Activated T-cell treated with anti-CD3 and anti-CD28 coated beads, Interleukin-2, amount 50 U/mL, for 24 hours (primary cell): ENCODE results near the gene IL4R.
"Not testable (repeated sequence)": the region's sequence is repeated elsewhere in the genome, so short reads cannot be mapped to it uniquely, and the experiment has no call there.

Source experiments
- DNase-seq: peaks from one replicate; pipeline ENCODE4 v3.0.0-alpha.2; 2020
- H3K27ac Mint-ChIP-seq: 2 replicates; pipeline ENCODE4 v1.8.0; 2020; ENCODE audit warnings: mild to moderate bottlenecking, mixed read lengths
- H3K27me3 Mint-ChIP-seq: 2 replicates; pipeline ENCODE4 v1.8.0; 2020; ENCODE audit warnings: mixed read lengths
- H3K36me3 Mint-ChIP-seq: 2 replicates; pipeline ENCODE4 v1.8.0; 2020; ENCODE audit warnings: low read depth, mixed read lengths
- H3K4me1 Mint-ChIP-seq: 2 replicates; pipeline ENCODE4 v1.8.0; 2020; ENCODE audit warnings: low read depth, mixed read lengths
- H3K4me3 Mint-ChIP-seq: 2 replicates; pipeline ENCODE4 v1.8.0; 2020; ENCODE audit warnings: mild to moderate bottlenecking, moderate library complexity, mixed read lengths
- H3K9me3 Mint-ChIP-seq: 2 replicates; pipeline ENCODE4 v1.8.0; 2020; ENCODE audit warnings: mixed read lengths

IL4R gene

DNA sequence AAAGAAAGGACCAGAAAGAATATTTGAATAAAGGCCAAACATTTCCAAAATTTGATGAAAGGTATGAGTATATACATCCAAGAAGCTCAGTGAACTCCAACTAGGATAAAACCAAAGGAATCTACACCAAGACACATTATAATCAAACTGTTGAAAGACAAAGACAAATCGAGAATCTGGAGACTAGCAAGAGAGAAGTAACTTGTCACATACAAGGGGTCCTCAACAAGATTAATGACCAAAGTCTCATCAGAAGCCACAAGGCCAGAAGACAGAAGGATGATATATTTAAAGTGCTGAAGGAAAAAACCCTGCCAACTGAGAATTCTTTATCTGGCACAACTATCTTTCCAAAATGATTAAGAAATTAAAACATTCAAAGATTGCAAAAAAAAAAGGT lies 78.9 kb downstream of the IL4R start:
- H3K27me3 Mint-ChIP-seq = no peaks in the 10 kb centered on the region
- H3K4me3 Mint-ChIP-seq = no peak overlapping the region
- H3K36me3 Mint-ChIP-seq = peaks cover 3% of the 10 kb centered on the region
- DNase-seq = no peak
- H3K9me3 Mint-ChIP-seq = peaks cover 29% of the 10 kb centered on the region
- no peak overlapping the region for H3K27ac Mint-ChIP-seq
- peaks cover 23% of the 10 kb centered on the region for H3K4me1 Mint-ChIP-seq

- no peaks in the 10 kb centered on the region for H3K27me3 Mint-ChIP-seq
- DNase-seq = no peak
- peaks cover 25% of the 10 kb centered on the region for H3K9me3 Mint-ChIP-seq
- peaks cover 17% of the 10 kb centered on the region for H3K4me1 Mint-ChIP-seq
- no peak overlapping the region for H3K4me3 Mint-ChIP-seq
- peaks cover 3% of the 10 kb centered on the region for H3K36me3 Mint-ChIP-seq
- H3K27ac Mint-ChIP-seq = no peak overlapping the region
Measured at GRCh38 chr16:27394516-27394915, 80.7 kb downstream of the IL4R start.

DNA sequence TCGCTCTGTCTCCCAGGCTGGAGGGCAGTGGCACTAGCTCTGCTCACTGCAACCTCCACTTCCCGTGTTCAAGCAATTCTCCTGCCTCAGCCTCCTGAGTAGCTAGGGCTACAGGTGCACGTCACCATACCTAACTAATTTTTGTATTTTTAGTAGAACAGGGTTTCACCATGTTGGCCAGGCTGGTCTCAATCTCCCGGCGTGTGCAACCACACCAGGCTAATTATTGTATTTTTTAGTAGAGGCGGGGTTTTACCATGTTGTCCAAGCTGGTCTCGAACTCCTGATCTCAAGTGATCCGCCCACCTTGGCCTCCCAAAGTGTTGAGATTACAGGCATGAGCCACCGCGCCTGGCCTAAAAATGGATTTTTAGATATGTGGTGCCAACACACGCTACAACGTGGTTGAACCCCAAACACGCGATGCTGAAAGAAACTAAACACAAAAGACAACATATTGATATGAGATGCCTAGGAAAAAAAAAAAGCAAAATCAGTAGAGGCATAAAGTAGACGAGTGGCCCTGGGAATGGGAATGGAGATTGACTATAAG lies 84.6 kb downstream of the IL4R start:
- peaks cover 17% of the 10 kb centered on the region for H3K9me3 Mint-ChIP-seq
- not testable (repeated sequence) for H3K27me3 Mint-ChIP-seq, H3K4me3 Mint-ChIP-seq, DNase-seq, H3K27ac Mint-ChIP-seq
- peaks cover 14% of the 10 kb centered on the region for H3K36me3 Mint-ChIP-seq
- peaks cover 37% of the 10 kb centered on the region for H3K4me1 Mint-ChIP-seq

DNA sequence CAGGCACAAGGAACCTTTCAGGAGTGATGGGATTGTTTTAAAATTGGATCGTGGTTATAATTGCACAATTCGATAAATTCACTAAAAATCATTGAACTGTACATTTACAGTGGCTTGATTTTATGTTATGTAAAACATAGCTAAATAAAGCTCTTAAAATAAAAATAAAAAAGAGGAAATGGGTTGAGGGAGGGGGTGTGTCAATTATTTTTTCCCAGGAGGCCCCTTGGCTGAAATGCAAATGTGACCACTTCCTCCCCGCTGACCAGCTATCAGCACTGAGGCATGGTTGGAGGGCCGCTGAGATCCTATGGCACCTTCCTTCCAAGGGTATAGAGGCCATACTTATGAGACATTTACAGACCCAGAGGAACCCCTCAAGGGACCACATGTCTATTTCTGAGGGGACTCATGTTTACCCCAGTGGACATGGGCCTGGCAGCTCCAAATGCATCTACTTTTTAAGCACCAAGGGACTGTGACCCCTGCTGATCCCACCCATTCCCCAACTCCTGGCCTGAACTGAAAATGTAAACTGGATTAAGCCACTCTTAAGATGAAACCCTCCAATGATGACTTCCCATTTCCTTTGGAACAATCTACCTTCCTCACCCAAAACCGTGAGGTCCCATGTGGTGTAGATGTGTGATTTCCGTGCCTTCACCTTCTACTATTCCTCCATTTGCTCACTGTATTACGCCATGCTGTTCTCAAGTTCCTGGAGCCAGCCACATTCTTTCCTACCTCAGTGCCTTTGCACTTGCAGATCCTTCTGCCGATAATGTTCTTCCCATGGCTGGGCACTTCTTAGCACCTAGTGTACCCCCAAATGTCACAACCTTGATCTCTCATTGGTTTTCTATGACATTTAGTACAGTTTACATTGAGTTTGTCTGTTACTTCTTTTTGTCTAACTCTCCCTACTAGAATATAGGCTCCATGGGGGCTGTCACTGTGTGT lies 85.4 kb downstream of the IL4R start:
- Mint-ChIP-seq H3K27ac (no peak overlapping the region), H3K36me3 (peaks cover 22% of the 10 kb centered on the region), H3K4me3 (no peak overlapping the region), H3K4me1 (peaks cover 32% of the 10 kb centered on the region), H3K9me3 (peaks cover 16% of the 10 kb centered on the region), H3K27me3 (no peaks in the 10 kb centered on the region)
- DNase-seq = no peak

DNA sequence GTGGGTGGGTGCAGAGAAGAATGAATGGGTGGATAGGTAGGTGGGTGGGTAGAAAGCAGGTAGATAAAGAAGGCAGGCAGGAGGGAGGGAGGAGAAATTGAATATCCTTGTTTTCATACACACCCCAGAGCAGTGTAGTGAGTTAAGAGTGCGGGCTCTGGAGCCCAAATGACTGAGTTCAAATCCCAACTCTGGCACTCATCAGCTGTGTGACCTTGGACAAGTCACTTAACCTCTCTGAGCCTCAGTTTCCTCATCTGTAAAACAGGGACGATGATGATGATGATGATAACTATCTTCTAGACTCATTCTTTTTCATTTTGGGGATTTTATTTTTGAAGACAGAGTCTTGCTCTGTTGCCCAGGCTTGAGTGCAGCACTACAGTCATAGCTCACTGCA lies 86.2 kb downstream of the IL4R start:
- Mint-ChIP-seq H3K27me3 (no peaks in the 10 kb centered on the region), H3K27ac (no peak overlapping the region), H3K36me3 (peaks cover 30% of the 10 kb centered on the region), H3K4me3 (no peak overlapping the region), H3K9me3 (peaks cover 8% of the 10 kb centered on the region), H3K4me1 (peaks cover 31% of the 10 kb centered on the region)
- no peak for DNase-seq

DNA sequence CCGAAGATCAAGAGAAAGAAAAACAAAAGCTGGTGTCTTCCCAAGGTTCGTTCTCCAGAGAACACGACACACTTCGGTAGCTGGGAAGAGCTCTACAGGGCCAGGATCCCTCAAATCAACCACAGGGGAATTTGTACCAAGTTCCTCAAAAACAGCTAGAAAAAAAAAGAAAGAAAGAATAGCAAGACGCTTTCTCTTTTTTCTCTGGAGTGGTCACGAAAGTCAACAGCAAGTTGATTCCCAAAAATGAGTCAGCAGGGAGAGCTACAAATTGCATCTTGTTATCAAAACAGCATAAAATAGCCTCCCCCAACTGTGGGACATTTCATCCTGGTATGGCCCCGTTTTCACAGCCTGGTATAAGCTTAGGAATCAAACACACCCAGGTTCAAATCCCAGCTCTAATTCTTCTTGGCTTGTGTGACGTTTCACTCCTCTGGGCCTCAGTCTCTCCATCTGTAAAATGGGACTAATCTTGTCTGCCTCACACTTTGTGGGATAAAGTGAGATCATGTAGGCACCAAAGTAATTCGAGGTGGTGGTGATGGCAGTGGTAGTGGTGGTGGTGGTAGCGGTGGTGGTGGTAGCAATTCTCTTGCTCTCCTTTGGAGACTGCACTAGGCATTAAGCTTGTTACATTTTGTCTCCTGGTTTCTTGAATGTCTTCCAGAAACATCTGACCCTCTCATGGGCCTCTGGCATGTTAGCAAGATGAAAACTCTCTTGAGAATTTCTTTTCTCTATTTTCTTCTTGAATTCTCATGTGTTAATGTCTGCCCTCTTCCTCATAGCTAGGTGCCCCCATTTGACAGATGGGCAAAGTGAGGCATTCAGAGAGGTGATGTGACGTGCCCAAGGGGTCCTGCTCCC lies 87.2 kb downstream of the IL4R start:
- no peak for DNase-seq
- H3K27me3 Mint-ChIP-seq = no peaks in the 10 kb centered on the region
- H3K4me3 Mint-ChIP-seq = peak overlapping the region; percentile 99
- peaks cover 39% of the 10 kb centered on the region for H3K36me3 Mint-ChIP-seq
- peak overlapping the region; percentile 99 for H3K27ac Mint-ChIP-seq
- H3K4me1 Mint-ChIP-seq = peaks cover 36% of the 10 kb centered on the region
- H3K9me3 Mint-ChIP-seq = peaks cover under 1% of the 10 kb centered on the region

GRCh38 chr16:27401768-27402568 lies 88.2 kb downstream of the IL4R start, which contains the start of gene IL21R:
Gene IL21R (plus strand): TSS chr16:27402174. CDS start chr16:27430072, 27,898 bp downstream.
- peak; percentile 90 for DNase-seq
- Mint-ChIP-seq H3K9me3 (no peaks in the 10 kb centered on the region), H3K36me3 (peaks cover 48% of the 10 kb centered on the region), H3K4me3 (peak within 1 kb of the TSS; percentile 99), H3K27ac (peak within 1 kb of the TSS; percentile 99), H3K27me3 (no peaks in the 10 kb centered on the region), H3K4me1 (peaks cover 45% of the 10 kb centered on the region)

- Mint-ChIP-seq H3K4me1 (peaks cover 51% of the 10 kb centered on the region), H3K27me3 (no peaks in the 10 kb centered on the region), H3K4me3 (peak overlapping the region; percentile 99), H3K9me3 (no peaks in the 10 kb centered on the region), H3K27ac (peak overlapping the region; percentile 99), H3K36me3 (peaks cover 53% of the 10 kb centered on the region)
- DNase-seq = no peak
Measured at GRCh38 chr16:27402569-27402963, 88.8 kb downstream of the IL4R start.

DNA sequence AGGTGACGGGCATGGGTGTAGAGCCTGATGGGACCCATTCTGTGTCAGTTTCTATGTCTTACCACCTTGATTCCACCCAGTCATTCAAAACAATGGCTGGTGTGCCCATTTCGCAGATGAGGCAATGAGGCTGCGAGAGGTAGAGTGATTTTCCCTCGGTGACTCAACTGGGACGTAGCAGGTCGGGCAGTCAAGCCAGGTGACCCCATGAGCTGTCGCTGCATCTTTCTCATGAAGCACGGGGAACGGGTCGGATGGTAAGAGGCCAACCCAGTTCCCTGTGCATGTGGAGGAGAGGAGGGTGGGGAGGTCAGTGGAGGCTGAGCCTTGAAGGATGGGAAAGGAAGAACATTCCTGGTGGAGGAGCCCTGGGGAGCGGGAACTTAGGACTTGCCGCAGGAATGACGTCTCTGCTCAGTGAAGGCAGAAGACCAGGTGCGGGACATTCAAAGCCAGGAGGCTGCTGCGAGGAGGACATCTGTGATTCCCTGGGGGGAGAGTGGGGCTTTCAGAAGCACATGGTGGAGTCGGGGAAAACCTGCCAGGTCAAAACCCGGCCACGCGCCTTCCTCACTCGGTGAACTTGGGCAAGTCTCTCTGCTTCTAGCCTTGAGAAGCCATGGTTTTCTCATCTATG lies 89.3 kb downstream of the IL4R start:
- Mint-ChIP-seq H3K36me3 (peaks cover 58% of the 10 kb centered on the region), H3K27ac (peak overlapping the region; percentile 99), H3K9me3 (no peaks in the 10 kb centered on the region), H3K4me1 (peaks cover 57% of the 10 kb centered on the region), H3K27me3 (no peaks in the 10 kb centered on the region), H3K4me3 (peak overlapping the region; percentile 99)
- DNase-seq = peak; percentile 70

DNA sequence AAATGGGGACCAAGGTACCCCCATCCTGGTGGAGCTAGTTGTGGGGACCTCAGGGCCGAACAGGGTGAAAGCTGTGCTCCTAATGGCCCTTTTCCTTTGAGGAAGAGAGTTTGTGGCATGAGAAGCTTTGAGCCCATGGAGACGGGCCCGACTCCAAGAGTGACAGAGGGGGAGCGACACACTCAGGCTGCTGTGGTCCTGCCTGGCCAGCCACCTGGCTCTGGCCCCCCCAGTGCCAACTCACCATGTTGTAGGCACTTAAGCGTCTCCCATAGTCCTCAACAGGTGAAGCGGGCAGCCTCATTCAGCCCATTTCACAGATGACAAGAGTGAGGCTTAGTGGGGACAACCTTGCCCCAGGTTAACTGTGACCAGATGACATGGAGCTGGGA lies 89.8 kb downstream of the IL4R start:
- peaks cover 63% of the 10 kb centered on the region for H3K36me3 Mint-ChIP-seq
- peak; percentile 70 for DNase-seq
- peaks cover 62% of the 10 kb centered on the region for H3K4me1 Mint-ChIP-seq
- H3K9me3 Mint-ChIP-seq = no peaks in the 10 kb centered on the region
- peak overlapping the region; percentile 99 for H3K27ac Mint-ChIP-seq
- peak overlapping the region; percentile 99 for H3K4me3 Mint-ChIP-seq
- H3K27me3 Mint-ChIP-seq = no peaks in the 10 kb centered on the region

DNA sequence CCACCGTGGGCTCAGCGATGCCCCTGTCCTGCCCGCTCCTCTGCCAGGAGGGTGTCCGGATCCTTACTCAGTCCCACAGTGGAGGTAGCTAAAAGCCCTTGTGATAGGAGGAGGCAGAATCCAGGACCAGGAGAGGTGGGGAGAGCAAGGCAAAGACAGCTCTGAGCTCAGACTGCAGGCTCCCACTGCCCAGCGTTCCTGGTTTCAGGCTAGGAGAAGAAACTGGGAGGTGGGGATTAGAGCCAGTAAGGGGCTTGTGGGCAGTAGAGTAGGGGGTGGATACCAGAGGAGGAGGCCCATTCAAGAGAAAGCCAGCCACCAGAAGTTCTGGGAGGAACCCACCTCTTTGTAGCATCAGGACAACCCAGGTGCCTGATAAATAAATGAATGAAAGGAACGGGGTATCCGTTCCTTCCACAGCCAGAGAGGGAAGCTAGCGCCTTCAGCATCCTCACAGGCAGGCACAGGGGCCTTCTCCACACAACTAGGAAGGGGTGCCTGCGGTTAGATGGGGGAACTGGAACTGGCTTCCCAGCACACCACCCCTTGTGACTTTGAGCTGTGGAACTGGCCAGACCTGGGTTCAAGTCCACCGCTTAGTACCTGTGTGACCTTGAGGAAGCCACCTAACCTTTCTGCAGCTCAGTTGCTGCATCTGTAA lies 90.5 kb downstream of the IL4R start:
- H3K4me3 Mint-ChIP-seq = peak overlapping the region; percentile 99
- peak overlapping the region; percentile 99 for H3K27ac Mint-ChIP-seq
- DNase-seq = peak; percentile 64
- peaks cover 65% of the 10 kb centered on the region for H3K4me1 Mint-ChIP-seq
- no peaks in the 10 kb centered on the region for H3K9me3 Mint-ChIP-seq
- no peaks in the 10 kb centered on the region for H3K27me3 Mint-ChIP-seq
- peaks cover 68% of the 10 kb centered on the region for H3K36me3 Mint-ChIP-seq

DNA sequence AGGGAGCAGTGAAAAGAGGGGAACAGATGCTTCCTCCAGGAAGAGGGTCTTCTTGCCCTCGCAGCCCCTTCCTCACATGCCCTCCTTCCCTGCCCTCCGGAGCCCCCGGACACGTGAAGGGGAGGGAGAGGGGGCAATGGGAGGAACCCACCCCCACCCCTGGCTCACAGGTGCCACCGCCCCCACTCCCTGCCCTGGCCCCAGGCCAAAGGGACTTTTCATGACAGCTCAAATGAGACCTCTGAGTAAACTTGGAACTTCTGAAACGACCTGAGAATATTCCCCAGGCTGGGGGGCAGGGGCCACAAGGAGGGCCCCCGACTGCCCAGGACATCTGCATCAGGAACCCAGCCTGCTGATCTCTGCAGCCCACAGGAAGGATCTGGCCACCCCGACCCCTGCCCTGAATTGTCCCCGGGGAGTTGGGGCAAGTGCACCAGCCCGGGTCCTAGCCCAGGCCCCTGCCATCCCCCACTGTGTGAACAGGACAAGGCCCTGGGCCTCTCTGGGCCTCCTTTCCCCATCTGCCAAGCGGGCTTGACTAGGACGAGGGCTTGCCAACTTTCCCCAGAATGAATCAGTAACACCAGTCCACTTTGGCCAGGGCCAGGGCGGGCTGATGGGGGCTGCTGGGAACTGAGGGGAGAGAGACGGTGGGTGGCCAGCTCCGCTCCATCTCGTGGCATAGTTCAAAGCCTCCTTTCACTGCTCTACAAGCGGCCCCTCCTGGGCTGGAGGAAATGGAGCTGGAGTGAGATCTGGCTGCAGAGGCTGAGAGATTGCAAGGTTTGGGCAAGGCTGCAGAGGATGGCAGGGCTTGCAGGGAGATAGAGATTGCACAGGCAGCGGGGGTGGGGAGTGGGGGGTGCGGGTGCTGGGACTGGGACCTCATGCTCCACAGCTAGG lies 92.0 kb downstream of the IL4R start:
- Mint-ChIP-seq H3K4me3 (peak overlapping the region; percentile 99), H3K27me3 (no peaks in the 10 kb centered on the region), H3K4me1 (peaks cover 67% of the 10 kb centered on the region), H3K27ac (peak overlapping the region; percentile 99), H3K9me3 (no peaks in the 10 kb centered on the region), H3K36me3 (peaks cover 83% of the 10 kb centered on the region)
- peak; percentile 85 for DNase-seq
